Kidney (tissue), 14 donors: Measurements from ENCODE around the gene TMPRSS3. TPM values are rescaled to one million over a fixed set of nuclear protein-coding genes. Genes with fewer than 3 reads are reported as not detected.

ENCODE experiments used
- DNase-seq, 5 donors: peaks; one replicate each; pipeline ENCODE4 v3.0.0-alpha.2; 2013 to 2020
- FAIRE-seq: peaks from 2 replicates; lab custom pipeline; 2012; peaks lifted over from hg19 to GRCh38; lab: Jason Lieb, UNC
- H3K27ac ChIP-seq, 2 donors: one replicate each; pipeline ENCODE4 v1.7.0; 2013; ENCODE audit warnings: low read depth in 2 of 2, low read length in 2 of 2, inconsistent platforms in 1 of 2
- H3K27me3 ChIP-seq: one replicate; pipeline ENCODE4 v1.7.1; 2013; ENCODE audit warnings: low read length, inconsistent platforms; ENCODE audit not compliant: control insufficient read depth, insufficient read depth
- H3K36me3 ChIP-seq, 3 donors: one replicate each; pipeline versions ENCODE4 v1.7.0 to v1.7.1; 2013; ENCODE audit warnings: low read length in 3 of 3, control low read depth in 1 of 3, inconsistent platforms in 1 of 3; ENCODE audit not compliant: insufficient read depth in 3 of 3, control insufficient read depth in 2 of 3
- H3K4me1 ChIP-seq, 3 donors: one replicate each; pipeline versions ENCODE4 v1.7.0 to v1.7.1; 2013; ENCODE audit warnings: low read length in 3 of 3, inconsistent platforms in 1 of 3, low read depth in 1 of 3; ENCODE audit not compliant: control insufficient read depth in 2 of 3, insufficient read depth in 2 of 3
- H3K4me3 ChIP-seq, 3 donors: one replicate each; pipeline versions ENCODE4 v1.7.0 to v1.8.1; 2013; ENCODE audit warnings: low read length in 3 of 3, control low read depth in 1 of 3, inconsistent platforms in 1 of 3
- H3K9ac ChIP-seq, 3 donors: one replicate each; pipeline versions ENCODE4 v1.7.0 to v1.7.1; 2013; ENCODE audit warnings: low read length in 3 of 3, control low read depth in 1 of 3, inconsistent platforms in 1 of 3
- H3K9me3 ChIP-seq, 3 donors: one replicate each; pipeline versions ENCODE4 v1.7.0 to v1.7.1; 2013; ENCODE audit warnings: low read length in 3 of 3, control low read depth in 1 of 3, inconsistent platforms in 1 of 3; ENCODE audit not compliant: control insufficient read depth in 2 of 3, insufficient read depth in 1 of 3
- intact Hi-C: fragments of 100-400 bp; cut with DNase I; formaldehyde crosslinking; loops from one replicate; pipeline ENCODE4 v1.11.1; 2022
- polyA plus RNA-seq: library from polyadenylated mRNA; stranded (reverse); fragments of 350-450 nt; fragmentation: Illumina TruSeq; extraction: RNeasy Lipid Tissue Mini Kit (QIAGEN cat#74804); gene quantifications from one replicate; pipeline ENCODE4 v1.2.3, GENCODE V29; 2014; ENCODE audit warnings: low read depth, low replicate concordance; ENCODE audit not compliant: insufficient read depth
- total RNA-seq: library from RNA; stranded (reverse); fragmentation: NEBNext Ultra II Directional; extraction: Animal tissue kit (Norgen Biotek cat#: 25700); gene quantifications from one replicate; pipeline ENCODE4 v1.2.1, GENCODE V29; 2021
- TF ChIP-seq, protein P1 (sequence below): IDR thresholded peaks from 3 replicates; pipeline ENCODE4 v1.5.1; 2012; ENCODE audit warnings: mild to moderate bottlenecking, moderate library complexity, borderline replicate concordance; ENCODE audit not compliant: insufficient read depth; ENCODE audit errors: extremely low read depth
- donor health status: control.
- donor health status: control.
- donor health status: control.
- donor health status: control.
- donor health status: control.
- donor health status: DM: yes; HTN: yes; CAD: no.
- donor health status: Normal renal cell carcinoma (clear cell type).

TMPRSS3 gene
- total and polyA plus RNA-seq, 2 donors from 2014 or later: 3.0 to 15.4 TPM

DNA sequence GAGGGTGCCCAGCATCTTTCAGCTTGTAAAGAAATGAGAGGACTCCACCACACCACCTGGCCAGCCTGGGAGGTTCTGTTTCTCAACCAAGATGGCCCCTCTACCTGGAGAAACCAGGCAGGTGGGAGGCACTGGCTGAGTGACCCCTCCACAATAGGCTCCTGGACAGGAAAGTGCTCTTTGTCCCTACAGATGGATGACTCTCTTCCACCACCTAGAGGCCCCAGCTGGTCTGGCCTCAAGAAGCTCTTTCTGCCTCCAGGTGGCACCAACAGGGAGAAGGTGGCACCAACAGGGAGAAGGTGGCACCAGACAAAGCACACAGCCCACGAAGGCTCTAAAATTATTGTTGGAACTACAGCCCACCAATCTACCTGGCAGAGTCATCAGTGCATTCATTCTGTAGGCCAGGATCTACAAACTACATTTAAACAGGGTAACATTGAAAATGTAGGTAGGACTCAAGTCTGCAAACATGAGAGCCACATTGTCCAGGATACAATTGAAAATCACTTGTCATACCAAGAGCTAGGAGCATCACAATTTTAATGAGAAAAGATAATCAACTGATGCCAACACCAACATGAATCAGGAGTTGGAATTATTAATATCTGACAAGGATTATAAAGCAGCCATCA is 14.4 kb downstream of the TMPRSS3 start:
- Histone ChIP-seq H3K27ac (no peak overlapping the region), H3K4me3 (no peak overlapping the region), H3K27me3 (no peaks in the 10 kb centered on the region), H3K9ac (no peak overlapping the region), H3K36me3 (no peaks in the 10 kb centered on the region), H3K9me3 (peaks cover 0 to 6% (median 0%) of the 10 kb centered on the region in 3 donors), H3K4me1 (no peaks in the 10 kb centered on the region)
- intact Hi-C loops: no loop called here
- DNase-seq (peak in 2 of 5 donors; percentile 26 to 62), FAIRE-seq (no peak)
- TF ChIP-seq, protein P1, sequence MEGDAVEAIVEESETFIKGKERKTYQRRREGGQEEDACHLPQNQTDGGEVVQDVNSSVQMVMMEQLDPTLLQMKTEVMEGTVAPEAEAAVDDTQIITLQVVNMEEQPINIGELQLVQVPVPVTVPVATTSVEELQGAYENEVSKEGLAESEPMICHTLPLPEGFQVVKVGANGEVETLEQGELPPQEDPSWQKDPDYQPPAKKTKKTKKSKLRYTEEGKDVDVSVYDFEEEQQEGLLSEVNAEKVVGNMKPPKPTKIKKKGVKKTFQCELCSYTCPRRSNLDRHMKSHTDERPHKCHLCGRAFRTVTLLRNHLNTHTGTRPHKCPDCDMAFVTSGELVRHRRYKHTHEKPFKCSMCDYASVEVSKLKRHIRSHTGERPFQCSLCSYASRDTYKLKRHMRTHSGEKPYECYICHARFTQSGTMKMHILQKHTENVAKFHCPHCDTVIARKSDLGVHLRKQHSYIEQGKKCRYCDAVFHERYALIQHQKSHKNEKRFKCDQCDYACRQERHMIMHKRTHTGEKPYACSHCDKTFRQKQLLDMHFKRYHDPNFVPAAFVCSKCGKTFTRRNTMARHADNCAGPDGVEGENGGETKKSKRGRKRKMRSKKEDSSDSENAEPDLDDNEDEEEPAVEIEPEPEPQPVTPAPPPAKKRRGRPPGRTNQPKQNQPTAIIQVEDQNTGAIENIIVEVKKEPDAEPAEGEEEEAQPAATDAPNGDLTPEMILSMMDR: peak; percentile 72

DNA sequence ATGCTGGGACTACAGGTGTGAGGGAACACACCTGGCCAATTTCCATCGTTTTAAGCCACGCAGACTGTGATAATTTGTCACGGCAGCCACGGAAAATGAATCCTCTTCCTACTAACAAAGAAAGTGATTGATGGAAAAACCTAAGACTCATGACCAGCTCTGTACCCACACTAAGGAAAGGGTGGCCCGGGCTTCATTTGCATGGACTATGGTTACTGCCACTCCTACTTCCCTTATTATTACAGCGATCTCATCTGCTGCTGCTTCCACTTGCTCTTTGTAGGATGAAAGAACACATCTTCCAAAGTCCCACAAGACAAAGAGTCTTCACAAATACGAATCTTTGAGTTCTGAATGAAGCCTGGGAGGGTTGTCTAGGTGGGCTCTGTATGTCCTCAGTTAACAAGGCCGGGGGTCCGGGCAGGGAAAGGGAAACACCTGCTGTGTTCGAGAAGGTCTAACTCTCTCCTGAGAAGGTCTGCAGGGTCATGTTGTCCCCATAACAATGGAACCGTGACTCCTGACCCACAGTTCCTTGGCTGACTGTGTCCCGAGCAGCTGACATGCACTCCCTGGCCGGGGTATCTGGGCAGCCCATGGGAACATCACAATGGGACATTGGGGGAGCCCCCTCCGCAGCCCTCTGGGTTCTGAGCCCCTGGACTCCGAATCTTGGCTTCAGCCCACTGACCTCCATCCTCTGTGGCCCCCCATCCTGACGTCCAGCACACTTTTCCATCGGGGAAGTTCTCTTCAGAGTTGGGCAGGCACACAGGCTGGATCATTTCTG is 16.2 kb downstream of the TMPRSS3 start:
- no peaks in the 10 kb centered on the region for H3K4me1 ChIP-seq
- H3K4me3 ChIP-seq: no peak overlapping the region
- no peaks in the 10 kb centered on the region for H3K36me3 ChIP-seq
- peak in 1 of 5 donors; percentile 50 for DNase-seq
- FAIRE-seq: no peak
- TF ChIP-seq, protein P1: no peak
- H3K27ac ChIP-seq: no peak overlapping the region
- H3K27me3 ChIP-seq: no peaks in the 10 kb centered on the region
- H3K9me3 ChIP-seq: peaks cover 0 to 6% (median 0%) of the 10 kb centered on the region in 3 donors
- no peak overlapping the region for H3K9ac ChIP-seq
- intact Hi-C loops: loop anchor here (10.0 kb wide), 1 partner anchor 135 kb away; no protein-coding TSS in a partner anchor

DNA sequence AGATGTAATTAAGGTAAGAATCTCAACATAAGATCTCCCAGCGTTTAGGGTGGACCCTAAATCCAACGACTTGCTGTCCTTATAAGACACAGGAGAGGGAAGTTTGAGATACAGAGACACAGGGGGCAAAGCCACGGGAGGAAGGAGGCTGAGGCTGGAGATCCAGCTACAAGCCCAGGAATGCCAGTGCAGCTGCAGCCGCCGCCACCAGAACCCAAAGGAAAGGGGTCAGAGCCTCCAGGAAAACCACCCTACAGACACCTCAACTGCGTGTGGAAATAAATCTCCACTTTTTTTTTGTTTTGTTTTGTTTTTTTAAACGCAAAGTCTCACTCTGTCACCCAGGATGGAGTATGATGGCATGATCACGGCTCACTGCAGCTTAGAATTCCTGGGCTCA is 17.4 kb downstream of the TMPRSS3 start:
- Histone ChIP-seq H3K4me1 (no peaks in the 10 kb centered on the region), H3K27me3 (no peaks in the 10 kb centered on the region), H3K9ac (no peak overlapping the region), H3K27ac (no peak overlapping the region), H3K4me3 (no peak overlapping the region), H3K36me3 (no peaks in the 10 kb centered on the region), H3K9me3 (peaks cover 0 to 6% (median 0%) of the 10 kb centered on the region in 3 donors)
- TF ChIP-seq, protein P1: no peak
- intact Hi-C loops: loop anchor here (10.0 kb wide), 1 partner anchor 134 kb away; no protein-coding TSS in a partner anchor
- FAIRE-seq (no peak), DNase-seq (peak in 1 of 5 donors; percentile 6)
